Measurements from ENCODE around the gene RBM41.
"Not testable (repeated sequence)": the region's sequence is repeated elsewhere in the genome, so short reads cannot be mapped to it uniquely, and the experiment has no call there.

RBM41 gene

DNA sequence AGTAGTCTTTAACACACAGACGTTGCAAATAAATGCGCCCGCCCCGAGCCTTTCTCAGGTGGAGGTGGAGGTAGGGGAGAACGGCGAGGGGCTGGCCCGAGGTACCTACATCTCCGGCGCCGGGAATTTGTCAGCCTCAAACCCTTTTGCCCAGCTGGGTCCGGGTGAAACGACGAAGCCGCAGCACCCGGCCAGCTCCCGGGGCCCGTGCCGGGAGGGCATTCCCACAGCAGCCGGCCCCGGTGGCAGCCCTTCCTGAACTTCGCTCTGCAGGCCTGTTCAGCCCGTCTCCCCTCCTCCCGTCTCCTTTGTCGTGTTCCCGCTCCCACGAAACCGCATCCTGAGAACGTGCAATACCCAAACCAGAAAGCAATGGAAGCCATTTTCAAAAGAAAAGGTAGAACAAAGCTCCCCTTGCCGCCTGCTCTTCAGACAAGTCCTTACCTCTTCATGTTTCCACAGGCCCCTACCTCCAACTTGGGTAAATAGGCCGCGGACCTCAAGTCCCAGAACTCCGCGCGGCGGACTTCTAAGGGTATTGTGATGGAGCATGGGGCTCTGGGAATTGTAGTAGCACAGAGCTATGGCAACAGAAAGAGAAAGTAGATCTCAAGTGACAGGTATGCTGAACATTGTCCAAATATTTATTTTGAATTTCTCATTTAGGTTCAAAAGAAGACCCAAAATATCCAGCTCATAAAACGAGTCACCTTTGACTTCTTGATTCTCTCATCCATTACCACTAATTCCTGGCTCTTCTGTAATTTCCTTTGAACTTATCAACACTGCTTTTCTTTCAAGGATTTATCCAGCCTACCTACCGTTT is at the start of gene RBM41:
TSS of gene RBM41 (minus strand) at position 501 of the 826 bp plus-strand sequence. CDS start at position 452, 49 bp downstream.
- DNase-seq, result peak; percentile 73

DNA sequence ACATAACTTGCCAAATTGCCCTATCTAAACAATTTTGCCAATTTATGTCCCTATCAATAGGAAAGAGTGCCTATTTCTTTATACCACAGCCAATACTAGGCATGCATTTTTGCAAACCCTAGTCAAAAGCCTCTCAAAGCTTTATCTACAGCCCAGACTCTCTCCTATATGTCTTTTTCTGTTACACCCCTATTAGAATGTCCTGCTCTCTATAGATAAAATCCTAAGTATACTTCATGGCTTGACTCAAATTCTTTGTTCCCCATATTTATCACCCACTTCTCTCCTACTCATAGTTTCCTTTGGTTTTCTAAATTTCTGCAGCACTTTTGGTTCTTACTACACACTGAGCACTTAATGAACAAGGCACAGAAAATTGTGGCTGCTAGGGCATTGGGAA is 49.6 kb upstream of the RBM41 start:
- no peak for DNase-seq

DNA sequence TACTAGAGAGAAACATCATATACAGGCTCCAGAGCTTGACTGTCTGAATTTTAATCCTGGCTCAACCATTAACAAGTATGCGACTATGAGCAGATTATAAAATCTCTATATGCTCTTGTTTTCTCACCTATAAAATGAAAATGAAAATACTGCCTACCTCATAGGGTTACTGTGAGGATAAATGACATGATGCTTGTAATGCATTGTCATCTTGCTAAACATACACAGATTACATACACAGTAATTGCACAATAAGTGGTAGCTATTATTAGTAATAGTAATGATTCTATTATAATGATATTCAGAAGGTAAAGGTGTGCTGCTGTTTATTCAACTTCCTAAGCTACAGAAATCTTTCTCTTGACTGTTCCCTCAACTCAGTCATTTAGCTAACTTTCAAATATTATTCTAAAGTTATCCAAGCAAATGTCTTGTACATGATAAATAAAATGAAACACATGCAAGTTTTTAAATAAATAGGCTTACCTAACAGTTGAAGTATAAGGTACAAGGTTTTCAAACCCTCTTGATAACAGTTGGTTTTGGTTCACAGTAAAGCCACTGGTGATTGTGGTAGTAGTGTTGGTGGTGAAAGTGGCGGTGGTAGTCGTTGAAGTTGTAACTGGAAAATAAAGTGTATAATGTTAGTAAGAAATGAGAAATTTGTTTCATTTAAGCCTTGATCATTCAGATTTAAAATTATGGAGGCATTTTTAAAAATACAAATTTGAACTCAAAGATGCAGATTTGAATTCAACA is 48.7 kb upstream of the RBM41 start:
- no peak for DNase-seq

DNA sequence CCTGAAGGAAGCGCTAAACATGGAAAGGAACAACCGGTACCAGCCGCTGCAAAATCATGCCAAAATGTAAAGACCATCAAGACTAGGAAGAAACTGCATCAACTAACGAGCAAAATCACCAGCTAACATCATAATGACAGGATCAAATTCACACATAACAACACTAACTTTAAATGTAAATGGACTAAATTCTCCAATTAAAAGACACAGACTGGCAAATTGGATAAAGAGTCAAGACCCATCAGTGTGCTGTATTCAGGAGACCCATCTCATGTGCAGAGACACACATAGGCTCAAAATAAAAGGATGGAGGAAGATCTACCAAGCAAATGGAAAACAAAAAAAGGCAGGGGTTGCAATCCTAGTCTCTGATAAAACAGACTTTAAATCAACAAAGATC is 39.0 kb upstream of the RBM41 start:
- not testable (repeated sequence) for DNase-seq

DNA sequence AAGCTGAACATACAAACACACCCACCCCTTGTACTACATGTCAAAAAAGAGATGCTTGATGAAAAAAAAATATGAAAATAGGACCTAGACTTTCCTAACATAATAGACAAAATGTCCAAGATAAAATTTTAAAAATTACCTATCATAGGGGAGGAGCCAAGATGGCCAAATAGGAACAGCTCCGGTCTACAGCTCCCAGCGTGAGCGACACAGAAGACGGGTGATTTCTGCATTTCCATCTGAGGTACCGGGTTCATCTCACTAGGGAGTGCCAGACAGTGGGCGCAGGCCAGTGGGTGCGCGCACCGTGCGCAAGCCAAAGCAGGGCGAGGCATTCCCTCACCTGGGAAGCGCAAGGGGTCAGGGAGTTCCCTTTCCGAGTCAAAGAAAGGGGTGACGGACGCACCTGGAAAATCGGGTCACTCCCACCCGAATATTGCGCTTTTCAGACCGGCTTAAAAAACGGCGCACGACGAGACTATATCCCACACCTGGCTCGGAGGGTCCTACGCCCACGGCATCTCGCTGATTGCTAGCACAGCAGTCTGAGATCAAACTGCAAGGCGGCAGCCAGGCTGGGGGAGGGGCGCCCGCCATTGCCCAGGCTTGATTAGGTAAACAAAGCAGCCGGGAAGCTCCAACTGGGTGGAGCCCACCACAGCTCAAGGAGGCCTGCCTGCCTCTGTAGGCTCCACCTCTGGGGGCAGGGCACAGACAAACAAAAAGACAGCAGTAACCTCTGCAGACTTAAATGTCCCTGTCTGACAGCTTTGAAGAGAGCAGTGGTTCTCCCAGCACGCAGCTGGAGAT is 37.2 kb upstream of the RBM41 start:
- not testable (repeated sequence) for DNase-seq

DNA sequence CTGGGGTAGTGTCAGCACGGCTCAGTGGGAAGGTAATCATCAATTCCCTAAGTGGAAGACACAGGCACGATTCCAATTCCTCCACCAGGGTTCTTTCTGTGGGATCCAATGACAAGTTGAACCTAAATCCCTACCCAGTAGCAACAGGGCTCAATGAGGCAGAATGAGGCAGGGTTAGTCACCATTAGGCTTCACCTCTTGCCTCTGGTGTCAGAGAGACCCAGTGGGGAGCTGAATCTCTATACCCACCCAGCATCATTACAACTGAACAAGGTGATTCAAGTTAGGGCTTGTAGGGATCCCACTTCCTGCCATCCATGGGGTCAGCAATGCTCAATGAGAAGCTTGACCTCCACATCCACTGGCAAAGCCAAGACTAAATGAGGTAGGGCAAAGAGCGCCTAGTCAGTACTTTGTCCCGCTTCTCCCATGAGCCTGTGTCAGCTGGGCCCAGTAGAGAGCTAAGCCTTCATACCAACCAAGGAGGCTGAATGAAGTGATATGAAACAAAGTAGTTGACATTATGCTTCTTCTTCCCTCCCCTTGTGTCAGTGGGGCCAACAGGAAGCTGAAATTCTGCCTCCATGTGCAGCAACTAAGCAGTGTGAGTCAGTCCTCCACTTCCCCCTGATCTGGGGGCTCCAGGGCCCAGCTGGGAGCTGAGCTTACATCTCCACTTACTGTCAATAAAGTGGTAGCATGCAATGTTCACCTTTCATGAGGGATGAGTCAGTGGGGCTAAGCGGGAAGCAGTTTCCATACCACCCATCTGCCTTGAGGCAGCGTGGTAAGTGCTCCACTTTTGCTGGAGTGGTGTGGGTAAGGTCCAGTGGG is 36.4 kb upstream of the RBM41 start:
- peak; percentile 25 for DNase-seq

DNA sequence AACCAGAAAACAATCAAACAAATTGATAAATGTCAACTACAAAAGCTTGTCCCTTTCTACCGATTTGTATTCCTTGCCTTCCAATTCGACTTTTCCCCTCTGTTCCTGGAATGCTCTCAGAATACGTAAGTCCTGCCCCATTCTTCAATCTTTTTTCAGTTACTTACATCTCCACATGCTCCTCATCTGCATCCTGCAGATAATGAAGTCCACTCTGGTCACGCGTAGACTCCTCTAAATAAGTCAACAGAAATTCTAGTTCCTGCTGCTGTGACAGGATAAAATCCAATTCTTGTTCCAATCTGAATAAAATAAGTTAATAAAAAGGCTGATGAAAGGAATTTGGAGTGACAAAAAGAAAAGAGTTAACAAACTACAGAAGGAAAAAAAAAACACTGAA is 34.4 kb upstream of the RBM41 start:
- no peak for DNase-seq

DNA sequence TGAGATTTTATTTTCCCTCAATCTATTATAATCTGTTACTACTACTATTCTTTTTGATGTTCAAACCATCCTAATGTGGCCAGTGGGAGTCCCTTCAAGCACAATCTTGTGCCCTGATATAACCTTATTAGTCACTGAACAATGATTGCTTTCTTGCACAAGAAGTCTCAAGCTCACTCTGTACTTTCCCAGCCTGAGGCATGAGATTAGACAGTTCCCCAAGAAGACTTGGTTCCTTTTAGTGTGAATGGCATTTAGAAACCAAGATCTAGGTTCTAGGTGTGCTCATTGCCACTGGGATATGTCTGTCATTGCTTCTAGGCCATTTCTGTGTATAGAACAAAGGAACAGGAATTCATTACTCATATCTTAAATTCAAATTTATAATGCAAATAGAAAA is 28.0 kb upstream of the RBM41 start:
- no peak for DNase-seq

DNA sequence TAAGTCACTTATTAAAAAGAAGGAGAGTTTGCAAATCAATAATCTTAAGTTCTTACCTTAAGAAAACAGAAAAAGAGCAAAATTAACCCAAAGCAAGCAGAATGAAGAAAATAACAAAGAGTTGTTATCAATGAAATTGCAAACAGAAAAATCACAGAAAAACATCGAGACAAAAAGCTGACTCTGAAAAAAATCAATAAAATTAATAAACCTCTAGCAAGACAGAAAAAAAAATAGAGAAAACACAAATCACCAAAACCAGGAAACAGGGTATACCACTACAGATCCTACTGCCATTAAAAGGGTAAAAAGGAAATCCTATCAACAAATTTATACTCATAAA is 17.3 kb upstream of the RBM41 start:
- no peak for DNase-seq

DNA sequence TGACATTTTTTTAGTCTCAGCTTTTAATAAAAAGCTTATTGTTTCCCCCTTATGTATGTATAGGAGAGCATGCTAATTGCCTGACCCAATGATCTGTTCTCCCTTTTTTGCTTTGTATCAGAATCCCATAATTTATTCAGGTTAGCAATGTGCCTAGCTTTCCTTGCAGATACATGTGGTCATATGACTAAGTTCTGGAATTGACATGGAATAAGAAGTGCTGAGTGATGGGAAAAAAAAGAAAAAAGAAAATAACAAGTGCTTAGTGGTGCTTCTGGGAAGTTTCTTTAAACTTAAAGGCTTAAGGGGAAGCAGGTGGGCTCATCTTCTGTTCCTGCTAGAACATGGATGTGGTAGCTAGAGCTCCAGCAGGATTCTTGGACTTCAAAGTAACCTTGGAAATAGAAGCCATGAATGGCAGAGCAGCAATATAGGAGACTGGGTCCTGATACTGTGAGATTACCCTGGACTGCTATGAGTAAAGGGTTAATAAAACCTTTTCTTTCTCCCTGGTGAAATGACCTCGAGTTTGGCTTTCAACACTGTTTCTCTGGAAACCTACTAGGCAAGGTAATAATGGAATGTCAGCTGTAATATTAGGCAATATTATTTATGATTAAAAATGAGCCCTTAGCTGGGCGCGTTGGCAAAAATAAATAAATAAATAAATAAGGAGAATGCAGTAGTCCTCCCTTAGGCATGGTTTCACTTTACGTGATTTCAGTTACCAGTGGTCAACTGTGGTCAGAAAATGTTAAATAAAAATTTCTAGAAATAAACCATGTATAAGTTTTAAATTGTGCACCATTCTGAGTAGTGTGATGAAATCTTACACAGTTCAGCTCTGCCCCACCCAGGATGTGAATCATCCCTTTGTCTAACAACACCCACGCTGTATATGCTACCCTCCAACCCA is 16.7 kb upstream of the RBM41 start:
- DNase-seq, result peak; percentile 36

DNA sequence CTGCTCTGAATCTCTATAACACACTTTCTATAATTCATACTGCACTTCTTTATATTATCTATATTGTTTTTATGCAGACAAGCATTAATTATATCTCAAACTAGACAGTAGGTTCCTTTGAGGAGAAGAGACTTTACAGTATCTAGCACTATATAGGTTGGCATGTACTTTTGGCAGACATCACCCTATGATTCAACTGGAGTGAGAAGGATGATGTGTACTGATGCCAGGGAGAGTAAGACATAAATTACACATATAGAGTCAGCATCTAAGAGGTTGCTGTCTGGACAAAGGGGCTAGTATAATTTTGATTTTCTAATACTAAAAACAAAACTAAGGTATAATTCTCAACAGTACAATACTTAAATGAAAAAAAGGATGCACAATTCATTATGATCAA is 5.1 kb upstream of the RBM41 start:
- DNase-seq, result no peak

DNA sequence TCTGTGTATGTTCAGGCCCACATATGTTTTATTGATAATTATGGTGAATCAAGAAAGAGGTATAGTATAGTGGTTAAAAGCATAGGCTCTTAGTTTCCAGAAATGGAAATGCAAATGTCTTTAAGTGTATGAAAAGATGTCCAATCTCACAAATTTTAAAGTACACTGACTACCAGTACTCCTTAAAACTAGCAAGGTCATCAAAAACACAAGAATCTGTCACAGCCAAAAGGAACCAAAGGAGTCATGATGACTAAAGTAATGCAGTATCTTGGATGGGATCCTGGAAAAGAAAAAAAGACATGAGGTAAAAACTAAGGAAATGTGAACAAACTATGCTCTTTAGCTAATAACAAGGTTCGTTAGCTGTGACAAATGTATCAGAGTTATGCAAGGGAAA is 661 bp upstream of the RBM41 start:
- DNase-seq, result no peak

DNA sequence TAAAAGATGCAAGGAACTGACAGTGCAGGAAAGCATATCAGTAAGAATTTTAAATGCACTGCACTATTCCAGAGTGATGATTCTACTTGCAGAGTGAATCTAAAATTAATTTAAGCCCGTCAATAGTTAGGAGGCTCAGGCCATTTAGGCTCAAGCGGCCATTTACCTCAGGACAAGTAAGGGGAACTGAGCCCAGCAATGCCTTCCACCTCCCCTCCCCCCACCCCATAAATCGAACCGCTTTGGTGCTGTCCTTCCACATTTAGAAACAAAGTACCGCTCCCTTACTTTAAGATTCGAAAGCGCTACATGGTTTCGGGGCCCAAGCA is 665 bp downstream of the RBM41 start:
- no peak for DNase-seq

DNA sequence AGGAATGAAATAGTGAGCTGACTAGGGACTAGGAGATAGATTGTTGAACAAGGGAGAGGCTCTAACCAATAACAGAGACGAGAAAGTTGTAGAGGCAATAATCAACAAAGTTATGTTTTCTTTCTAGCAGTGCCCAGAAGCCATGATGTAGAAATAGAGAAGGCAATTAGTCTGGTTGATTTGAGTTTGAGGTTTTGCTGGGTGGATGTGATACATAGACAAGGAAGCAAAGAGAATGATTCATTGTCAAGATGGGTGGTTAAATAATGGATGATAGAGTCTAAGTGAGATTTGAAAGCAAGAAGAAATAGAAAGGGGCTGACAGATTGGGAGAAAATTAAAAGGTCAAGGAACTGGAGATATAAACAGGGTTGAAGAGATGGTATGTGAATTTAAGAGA is 11.2 kb downstream of the RBM41 start:
- no peak for DNase-seq

DNA sequence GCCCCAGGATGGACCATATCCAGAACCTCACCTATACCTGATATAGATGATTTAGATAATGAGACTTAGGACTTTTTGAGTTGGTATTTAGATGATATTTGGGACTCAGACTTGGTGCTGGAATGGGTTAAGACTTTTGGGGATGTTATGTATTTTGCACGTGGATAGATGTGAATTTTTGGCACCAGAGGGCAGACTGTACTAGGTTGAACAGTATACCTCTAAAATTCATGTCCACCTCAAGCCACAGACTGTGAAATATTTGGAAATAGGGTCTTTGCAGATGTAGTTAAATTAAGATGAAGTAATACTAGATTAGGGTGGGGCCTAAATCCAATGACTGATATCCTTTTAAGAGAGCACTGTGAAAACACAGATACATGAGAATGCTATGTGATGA is 15.6 kb downstream of the RBM41 start:
- DNase-seq, result no peak

DNA sequence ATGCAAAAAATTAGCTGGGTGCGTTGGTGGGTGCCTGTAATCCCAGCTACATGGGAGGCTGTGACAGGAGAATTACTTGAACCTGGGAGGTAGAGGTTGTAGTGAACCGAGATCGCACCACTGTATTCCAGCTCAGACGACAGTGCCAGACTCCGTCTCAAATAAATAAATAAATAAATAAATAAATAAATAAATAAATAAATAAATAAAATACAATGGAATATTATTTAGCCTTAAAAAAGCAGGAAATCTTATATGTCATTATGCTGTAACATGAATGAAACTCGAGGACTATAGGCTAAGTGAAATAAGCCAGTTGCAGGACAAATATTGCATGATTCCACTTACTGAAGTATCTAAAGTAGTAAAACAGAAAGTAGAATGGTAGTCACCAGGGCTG is 42.5 kb downstream of the RBM41 start:
- no peak for DNase-seq

DNA sequence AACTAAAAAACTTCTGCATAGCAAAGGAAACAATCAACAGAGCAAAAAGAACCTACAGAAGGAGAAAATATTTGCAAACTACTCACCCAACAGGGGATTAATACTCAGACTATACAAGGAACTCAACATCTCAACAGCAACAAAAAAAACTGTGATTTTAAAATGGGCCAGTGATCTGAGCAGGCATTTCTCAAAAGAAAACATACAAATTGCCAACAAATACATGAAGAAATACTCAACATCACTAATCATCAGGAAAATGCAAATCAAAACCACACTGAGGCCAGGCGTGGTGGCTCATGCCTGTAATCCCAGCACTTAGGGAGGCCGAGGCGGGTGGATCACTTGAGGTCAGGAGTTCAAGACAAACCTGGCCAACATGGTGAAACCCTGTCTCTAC is 60.9 kb downstream of the RBM41 start:
- DNase-seq, result not testable (repeated sequence)

DNA sequence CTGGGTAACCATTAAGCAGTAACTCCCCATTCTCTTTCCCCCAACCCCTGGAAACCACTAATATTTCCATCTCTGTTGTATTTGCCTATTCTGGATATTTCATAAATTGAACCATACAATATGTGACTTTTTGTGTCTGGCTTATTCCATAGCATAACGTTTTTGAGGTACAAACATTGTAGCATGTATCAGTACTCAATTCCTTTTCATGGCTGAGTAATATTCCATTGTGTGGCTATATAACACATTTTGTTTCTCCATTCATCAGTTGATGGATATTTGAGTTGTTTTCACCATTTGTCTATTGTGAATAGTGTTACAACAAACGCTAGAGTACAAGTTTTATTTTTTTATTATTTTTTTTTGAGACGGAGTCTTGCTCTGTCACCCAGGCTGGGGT is 63.6 kb downstream of the RBM41 start:
- DNase-seq, result no peak

DNA sequence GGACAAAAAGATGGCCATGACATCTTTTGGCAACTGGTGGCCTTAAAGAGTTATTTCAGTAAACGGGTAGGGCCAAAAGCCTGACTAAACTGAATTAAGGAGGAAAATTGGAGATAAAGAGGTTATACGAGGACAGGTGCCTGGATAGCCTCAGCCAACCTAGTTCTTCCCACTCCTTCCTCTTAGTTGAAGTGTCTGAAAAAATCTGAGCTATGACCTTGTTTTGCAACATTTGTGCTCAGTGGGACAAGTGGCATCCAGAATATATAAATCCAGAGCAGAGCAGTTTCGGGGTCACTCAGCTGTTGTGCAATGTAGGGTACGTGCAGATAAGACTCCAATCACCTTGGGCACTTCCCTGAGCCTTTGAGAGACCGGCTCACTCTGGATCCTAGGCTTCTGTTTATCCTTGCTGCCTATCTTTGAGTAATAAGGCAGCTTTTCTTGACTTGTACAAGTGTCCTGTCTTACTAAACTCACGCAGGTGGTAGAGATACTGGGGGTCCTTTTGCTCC is 68.4 kb downstream of the RBM41 start:
- DNase-seq, result no peak

DNA sequence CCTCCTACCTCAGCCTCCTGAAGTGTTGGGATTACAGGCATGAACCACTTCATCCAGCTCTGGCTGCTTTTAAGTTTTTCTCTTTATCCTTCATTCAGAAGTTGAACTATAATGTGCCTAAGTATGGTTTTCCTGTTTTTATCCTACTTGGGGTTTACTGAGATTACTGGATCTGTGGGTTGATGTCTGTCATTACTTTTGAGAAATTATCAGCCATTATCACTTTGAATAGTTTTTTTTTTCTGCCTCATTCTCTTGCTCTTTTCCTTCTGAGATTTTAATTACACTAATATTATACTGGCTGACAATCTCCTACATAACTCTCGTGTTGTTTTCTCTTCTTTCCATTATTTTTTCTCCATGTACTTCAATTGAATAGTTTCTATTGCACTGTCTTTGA is 71.0 kb downstream of the RBM41 start:
- no peak for DNase-seq

DNA sequence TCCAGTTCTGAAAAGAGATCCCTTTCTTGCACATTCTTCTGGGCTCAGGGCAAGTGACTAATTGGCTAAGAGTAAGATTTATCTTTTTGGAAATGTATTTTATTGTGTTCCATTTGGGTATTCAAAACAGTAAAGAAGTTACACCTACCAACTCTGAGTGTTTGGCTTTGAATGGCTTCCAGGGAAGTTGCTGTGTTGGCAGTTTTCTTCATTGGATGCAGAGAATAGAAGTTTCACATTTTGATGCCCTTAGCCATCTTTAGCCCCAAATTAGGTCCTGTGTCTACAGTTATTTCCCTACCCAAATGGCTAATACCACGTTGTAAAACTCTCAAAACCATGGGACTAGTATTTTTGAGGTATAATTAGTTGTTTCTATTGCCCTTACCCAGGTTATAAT is 88.9 kb downstream of the RBM41 start:
- no peak for DNase-seq

DNA sequence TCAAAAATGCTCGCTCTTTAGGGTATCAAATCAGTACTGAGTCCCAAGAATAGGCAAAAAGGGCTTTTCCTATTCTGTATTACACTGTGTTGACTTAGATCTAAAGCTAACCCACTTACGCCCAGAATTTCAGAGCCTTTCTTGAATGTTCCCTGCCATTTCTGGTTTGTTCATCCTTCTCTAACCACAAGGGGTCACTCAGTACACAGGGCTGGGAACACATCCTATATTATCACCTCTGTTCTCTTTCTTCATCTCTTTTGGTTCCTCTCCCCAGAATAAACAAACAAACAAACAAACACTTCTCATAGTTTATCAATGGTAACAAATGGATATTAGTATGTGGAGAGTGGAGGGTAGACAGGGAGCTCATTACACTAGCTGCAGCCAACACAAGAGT is 93.1 kb downstream of the RBM41 start:
- DNase-seq, result no peak
